DOHH2 (cell line): ENCODE results near the gene IFIH1.

Experiments
- H3F3A ChIP-seq: fragments of 200-600 bp; sonication (generic), shearing (Covaris generic); 2 replicates; pipeline ENCODE4 v1.6.0; 2016; ENCODE audit warnings: antibody characterized with exemption, mild to moderate bottlenecking; ENCODE audit not compliant: control insufficient read depth, insufficient read depth
- H3K27ac ChIP-seq: fragments of 200-600 bp; sonication (generic); 2 replicates; pipeline ENCODE4 v1.5.1; 2014; ENCODE audit warnings: low read depth, mild to moderate bottlenecking, low read length, moderate library complexity
- H3K27me3 ChIP-seq: fragments of 200-600 bp; sonication (generic); 2 replicates; pipeline ENCODE4 v1.6.1; 2014; ENCODE audit warnings: mild to moderate bottlenecking, low read length, mixed read lengths; ENCODE audit not compliant: control insufficient read depth
- H3K36me3 ChIP-seq: fragments of 200-600 bp; sonication (generic); 2 replicates; pipeline ENCODE4 v1.6.1; 2014; ENCODE audit warnings: mild to moderate bottlenecking, low read length, moderate library complexity, mixed read lengths; ENCODE audit not compliant: control insufficient read depth
- H3K4me1 ChIP-seq: fragments of 200-600 bp; sonication (generic); 2 replicates; pipeline ENCODE4 v1.6.1; 2014; ENCODE audit warnings: mild to moderate bottlenecking, low read length, mixed read lengths; ENCODE audit not compliant: control insufficient read depth
- H3K4me2 ChIP-seq: fragments of 200-600 bp; sonication (generic); 2 replicates; pipeline ENCODE4 v1.6.0; 2014; ENCODE audit warnings: mild to moderate bottlenecking, low read length, moderate library complexity
- H3K4me3 ChIP-seq: fragments of 200-600 bp; sonication (generic); 2 replicates; pipeline ENCODE4 v1.5.1; 2014; ENCODE audit warnings: mild to moderate bottlenecking, low read length, mixed read lengths
- H3K79me2 ChIP-seq: fragments of 200-600 bp; sonication (generic); 2 replicates; pipeline ENCODE4 v1.6.1; 2014; ENCODE audit warnings: mild to moderate bottlenecking, low read length, mixed read lengths; ENCODE audit not compliant: control insufficient read depth
- H3K9me2 ChIP-seq: fragments of 200-600 bp; sonication (generic); replicated peaks from 2 replicates; pipeline ENCODE4 v1.6.1; 2014; ENCODE audit warnings: mild to moderate bottlenecking, low read length, mixed read lengths; ENCODE audit not compliant: control insufficient read depth
- H3K9me3 ChIP-seq: fragments of 200-600 bp; sonication (generic); 2 replicates; pipeline ENCODE4 v1.6.1; 2014; ENCODE audit warnings: antibody characterized with exemption, low read length, mixed read lengths; ENCODE audit not compliant: control insufficient read depth, insufficient read depth
- H4K20me1 ChIP-seq: fragments of 200-600 bp; sonication (generic); 2 replicates; pipeline ENCODE4 v1.6.0; 2014; ENCODE audit warnings: low read depth, mild to moderate bottlenecking, antibody characterized with exemption, low read length, moderate library complexity; ENCODE audit not compliant: control insufficient read depth, insufficient read depth
- CTCF ChIP-seq: fragments of 200-600 bp; sonication (generic); IDR thresholded peaks from one replicate; pipeline ENCODE4 v1.5.1; 2014; ENCODE audit warnings: antibody characterized with exemption, mild to moderate bottlenecking, low read depth, low read length; ENCODE audit not compliant: poor library complexity, severe bottlenecking
- EZH2phosphoT487 ChIP-seq: fragments of 200-600 bp; sonication (generic); IDR thresholded peaks from 2 replicates; pipeline ENCODE4 v1.6.1; 2017; ENCODE audit warnings: borderline replicate concordance, mild to moderate bottlenecking, antibody characterized with exemption, low read length, moderate library complexity, mixed read lengths

IFIH1 gene

GRCh38 chr2:162233197-162233596, 85.3 kb downstream of the IFIH1 start:
- Histone ChIP-seq H3F3A (no peaks in the 10 kb centered on the region), H3K36me3 (no peaks in the 10 kb centered on the region), H3K27me3 (no peaks in the 10 kb centered on the region), H3K79me2 (no peaks in the 10 kb centered on the region), H3K4me3 (no peak overlapping the region), H3K27ac (no peak overlapping the region), H3K4me2 (no peak overlapping the region), H3K9me2 (no peaks in the 10 kb centered on the region), H3K4me1 (no peaks in the 10 kb centered on the region), H4K20me1 (no peaks in the 10 kb centered on the region), H3K9me3 (no peaks in the 10 kb centered on the region)
- no peak for TF ChIP-seq EZH2phosphoT487
- no peak for TF ChIP-seq CTCF

- H3K79me2 ChIP-seq = no peaks in the 10 kb centered on the region
- H3K27ac ChIP-seq = no peak overlapping the region
- no peaks in the 10 kb centered on the region for H3K9me2 ChIP-seq
- no peaks in the 10 kb centered on the region for H3F3A ChIP-seq
- H3K4me2 ChIP-seq = no peak overlapping the region
- H3K4me1 ChIP-seq = no peaks in the 10 kb centered on the region
- H3K36me3 ChIP-seq = no peaks in the 10 kb centered on the region
- no peaks in the 10 kb centered on the region for H4K20me1 ChIP-seq
- no peak overlapping the region for H3K4me3 ChIP-seq
- TF ChIP-seq EZH2phosphoT487 = no peak
- TF ChIP-seq CTCF = no peak
- no peaks in the 10 kb centered on the region for H3K9me3 ChIP-seq
- no peaks in the 10 kb centered on the region for H3K27me3 ChIP-seq
Measured at GRCh38 chr2:162232671-162233070, 85.8 kb downstream of the IFIH1 start.

- no peak overlapping the region for H3K27ac ChIP-seq
- H3K27me3 ChIP-seq = peaks cover 3% of the 10 kb centered on the region; the same call in 1 of the 2 replicates
- H3K36me3 ChIP-seq = no peaks in the 10 kb centered on the region
- H3K4me3 ChIP-seq = no peak overlapping the region
- H3K9me2 ChIP-seq = no peaks in the 10 kb centered on the region
- H3K4me1 ChIP-seq = no peaks in the 10 kb centered on the region
- H3F3A ChIP-seq = no peaks in the 10 kb centered on the region
- TF ChIP-seq CTCF (no peak), EZH2phosphoT487 (no peak)
- no peaks in the 10 kb centered on the region for H3K79me2 ChIP-seq
- H4K20me1 ChIP-seq = no peaks in the 10 kb centered on the region
- no peak overlapping the region for H3K4me2 ChIP-seq
- no peaks in the 10 kb centered on the region for H3K9me3 ChIP-seq
Measured at GRCh38 chr2:162232027-162232426, 86.5 kb downstream of the IFIH1 start.

- H3F3A ChIP-seq = no peaks in the 10 kb centered on the region
- no peak overlapping the region for H3K4me3 ChIP-seq
- no peaks in the 10 kb centered on the region for H4K20me1 ChIP-seq
- no peaks in the 10 kb centered on the region for H3K36me3 ChIP-seq
- no peaks in the 10 kb centered on the region for H3K9me2 ChIP-seq
- H3K79me2 ChIP-seq = no peaks in the 10 kb centered on the region
- no peaks in the 10 kb centered on the region for H3K4me1 ChIP-seq
- no peak overlapping the region for H3K4me2 ChIP-seq
- no peaks in the 10 kb centered on the region for H3K9me3 ChIP-seq
- H3K27me3 ChIP-seq = peaks cover 3% of the 10 kb centered on the region; the same call in 1 of the 2 replicates
- H3K27ac ChIP-seq = no peak overlapping the region
- no peak for TF ChIP-seq EZH2phosphoT487
- no peak for TF ChIP-seq CTCF
Measured at GRCh38 chr2:162230761-162231160, 87.7 kb downstream of the IFIH1 start.
